ENCODE measurements around the gene EMILIN3.

Gene EMILIN3

GRCh38 chr20:41357424-41358163, 9.0 kb downstream of the EMILIN3 start:
- no peak for TF ChIP-seq CTCF (IDR thresholded peaks at IDR 0.05)
- Histone ChIP-seq H3K27me3 (peaks cover 0 to 4% of the 10 kb centered on the region in 2 donors), H3K9me3 (no peaks in the 10 kb centered on the region), H3K27ac (no peak overlapping the region), H3K36me3 (peaks cover 13 to 63% (median 37%) of the 10 kb centered on the region in 3 donors), H3K4me1 (peaks cover 0 to 6% (median 2%) of the 10 kb centered on the region in 4 donors), H3K4me3 (no peak overlapping the region)
- intact Hi-C loops (cut with DNase I; ENCODE audit: low total_unique reads), result no loop called here
- DNase-seq, result no peak

- intact Hi-C loops (cut with DNase I; ENCODE audit: low total_unique reads), result no loop called here
- Histone ChIP-seq H3K27me3 (no peaks in the 10 kb centered on the region), H3K36me3 (peaks cover 13 to 69% (median 41%) of the 10 kb centered on the region in 3 donors), H3K4me3 (no peak overlapping the region), H3K9me3 (no peaks in the 10 kb centered on the region), H3K27ac (no peak overlapping the region), H3K4me1 (peaks cover 0 to 6% (median 2%) of the 10 kb centered on the region in 4 donors)
- no peak for TF ChIP-seq CTCF (IDR thresholded peaks at IDR 0.05)
- no peak for DNase-seq
These were observed 9.7 kb downstream of the EMILIN3 start for GRCh38 chr20:41356951-41357350.

GRCh38 chr20:41355598-41356203, 10.9 kb downstream of the EMILIN3 start:
- Histone ChIP-seq H3K27me3 (no peaks in the 10 kb centered on the region), H3K9me3 (no peaks in the 10 kb centered on the region), H3K4me1 (peaks cover 0 to 6% (median 2%) of the 10 kb centered on the region in 4 donors), H3K4me3 (no peak overlapping the region), H3K27ac (no peak overlapping the region), H3K36me3 (peaks cover 13 to 82% (median 47%) of the 10 kb centered on the region in 3 donors)
- no peak for DNase-seq
- intact Hi-C loops (cut with DNase I; ENCODE audit: low total_unique reads), result no loop called here
- no peak for TF ChIP-seq CTCF (IDR thresholded peaks at IDR 0.05)

GRCh38 chr20:41355192-41355591, 11.4 kb downstream of the EMILIN3 start:
- no peak for DNase-seq
- Histone ChIP-seq H3K27ac (no peak overlapping the region), H3K36me3 (peaks cover 13 to 87% (median 50%) of the 10 kb centered on the region in 3 donors), H3K4me1 (peaks cover 0 to 6% (median 2%) of the 10 kb centered on the region in 4 donors), H3K9me3 (no peaks in the 10 kb centered on the region), H3K27me3 (no peaks in the 10 kb centered on the region), H3K4me3 (no peak overlapping the region)
- intact Hi-C loops (cut with DNase I; ENCODE audit: low total_unique reads), result no loop called here
- no peak for TF ChIP-seq CTCF (IDR thresholded peaks at IDR 0.05)

- no peaks in the 10 kb centered on the region for H3K9me3 ChIP-seq
- no peak overlapping the region for H3K27ac ChIP-seq
- TF ChIP-seq CTCF (IDR thresholded peaks at IDR 0.05), result no peak
- no peak overlapping the region for H3K4me3 ChIP-seq
- peaks cover 0 to 6% (median 2%) of the 10 kb centered on the region in 4 donors for H3K4me1 ChIP-seq
- peaks cover 19 to 99% (median 58%) of the 10 kb centered on the region in 3 donors for H3K36me3 ChIP-seq
- intact Hi-C loops (cut with DNase I; ENCODE audit: low total_unique reads), result no loop called here
- no peak for DNase-seq
- no peaks in the 10 kb centered on the region for H3K27me3 ChIP-seq
These were observed 13.1 kb downstream of the EMILIN3 start for GRCh38 chr20:41353530-41353929.

All from tibial artery (tissue), 4 donors.